ENCODE data around the gene RHOB.

Gene RHOB

DNA sequence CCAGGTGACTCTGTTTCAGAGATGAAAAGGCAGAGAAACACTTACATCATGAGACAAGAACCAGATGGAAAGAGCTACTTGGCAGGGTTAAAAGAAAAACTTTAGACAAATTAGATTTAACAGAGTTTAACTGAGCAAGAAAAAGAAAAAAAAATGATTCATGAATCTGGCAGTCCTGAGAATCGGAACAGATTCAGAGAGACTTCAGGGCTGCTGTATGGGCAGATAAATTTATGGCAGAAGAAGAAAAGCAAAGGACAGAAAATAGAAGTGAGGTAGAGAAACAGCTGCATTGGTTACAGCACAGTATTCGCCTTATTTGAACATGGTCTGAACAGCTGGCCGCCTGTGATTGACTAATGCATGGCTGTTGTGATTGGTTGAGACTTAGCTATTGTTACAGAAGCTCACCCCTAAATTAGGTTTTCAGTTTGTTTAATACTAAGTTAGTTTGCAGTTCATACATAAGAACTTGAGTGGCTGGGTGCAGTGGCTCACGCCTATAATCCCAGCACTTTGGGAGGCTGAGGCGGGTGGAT, 43.0 kb upstream of the RHOB start:
- ChIA-PET POLR2A (interaction anchor here (0.7 to 1.4 kb wide), 2 partner anchors 44 to 252 kb away, joined by 3 to 5 read pairs; no protein-coding TSS in a partner anchor), CTCF (interaction anchor here (0.8 to 3.4 kb wide), 9 partner anchors 9 to 247 kb away, joined by 3 to 20 read pairs (median 4); partner anchors contain the start of genes HS1BP3 and RHOB)
- DNase-seq (ENCODE audit: extremely low spot score) = no peak
- TF ChIP-seq, protein P1, sequence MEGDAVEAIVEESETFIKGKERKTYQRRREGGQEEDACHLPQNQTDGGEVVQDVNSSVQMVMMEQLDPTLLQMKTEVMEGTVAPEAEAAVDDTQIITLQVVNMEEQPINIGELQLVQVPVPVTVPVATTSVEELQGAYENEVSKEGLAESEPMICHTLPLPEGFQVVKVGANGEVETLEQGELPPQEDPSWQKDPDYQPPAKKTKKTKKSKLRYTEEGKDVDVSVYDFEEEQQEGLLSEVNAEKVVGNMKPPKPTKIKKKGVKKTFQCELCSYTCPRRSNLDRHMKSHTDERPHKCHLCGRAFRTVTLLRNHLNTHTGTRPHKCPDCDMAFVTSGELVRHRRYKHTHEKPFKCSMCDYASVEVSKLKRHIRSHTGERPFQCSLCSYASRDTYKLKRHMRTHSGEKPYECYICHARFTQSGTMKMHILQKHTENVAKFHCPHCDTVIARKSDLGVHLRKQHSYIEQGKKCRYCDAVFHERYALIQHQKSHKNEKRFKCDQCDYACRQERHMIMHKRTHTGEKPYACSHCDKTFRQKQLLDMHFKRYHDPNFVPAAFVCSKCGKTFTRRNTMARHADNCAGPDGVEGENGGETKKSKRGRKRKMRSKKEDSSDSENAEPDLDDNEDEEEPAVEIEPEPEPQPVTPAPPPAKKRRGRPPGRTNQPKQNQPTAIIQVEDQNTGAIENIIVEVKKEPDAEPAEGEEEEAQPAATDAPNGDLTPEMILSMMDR (IDR thresholded peaks at IDR 0.05; ENCODE audit: control extremely low read depth, extremely low read depth, low read depth, missing control alignments) = no peak

DNA sequence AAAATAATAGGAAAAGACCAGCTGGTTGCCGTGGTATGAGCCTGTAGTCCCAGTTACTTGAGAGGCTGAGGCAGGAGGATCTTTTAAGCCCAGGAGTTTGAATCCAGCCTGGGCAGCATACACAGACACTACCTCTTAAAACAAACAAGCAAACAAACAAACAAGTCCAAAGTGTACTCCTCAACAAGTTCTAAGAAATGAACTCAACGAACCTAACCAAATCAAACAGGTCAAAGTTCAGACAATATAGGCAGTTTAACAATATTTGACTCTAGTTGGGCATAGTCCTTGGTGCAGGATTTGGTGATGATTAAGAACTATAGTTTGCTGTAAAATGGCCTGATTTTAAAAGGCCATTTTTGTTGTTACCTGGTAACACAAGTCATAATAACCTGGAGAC, 41.9 kb upstream of the RHOB start:
- no peak for DNase-seq (ENCODE audit: extremely low spot score)
- ChIA-PET POLR2A (interaction anchor here (1.3 kb wide), 1 partner anchor 42 kb away, joined by 4 read pairs; the partner anchor contains the start of gene RHOB), CTCF (interaction anchor here (0.6 to 3.4 kb wide), 6 partner anchors 16 to 237 kb away, joined by 3 to 16 read pairs (median 4); no protein-coding TSS in a partner anchor)

DNA sequence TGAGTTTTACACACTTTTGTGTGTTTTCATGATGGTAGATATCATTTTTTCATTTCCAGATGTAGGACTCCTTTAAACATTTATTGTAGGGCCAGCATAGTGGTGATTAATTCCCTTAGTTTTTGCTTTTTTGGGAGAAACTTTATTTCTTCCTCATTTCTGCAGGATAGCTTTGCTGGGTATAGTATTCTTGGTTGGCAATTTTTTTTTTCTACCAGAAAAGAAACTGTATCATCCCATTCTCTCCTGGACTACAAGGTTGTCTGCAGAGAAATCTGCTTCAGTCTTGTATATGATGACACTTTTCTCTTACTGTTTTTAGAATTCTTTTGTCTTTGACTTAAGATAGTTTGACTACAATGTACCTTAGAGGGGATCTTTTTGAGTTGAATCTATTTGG, 37.8 kb upstream of the RHOB start:
- TF ChIP-seq, protein P1 (IDR thresholded peaks at IDR 0.05; ENCODE audit: control extremely low read depth, extremely low read depth, low read depth, missing control alignments) = no peak
- no peak for DNase-seq (ENCODE audit: extremely low spot score)
- ChIA-PET CTCF (interaction anchor here (4.1 to 7.3 kb wide), 9 partner anchors 11 to 240 kb away, joined by 16 to 162 read pairs (median 49); partner anchors contain the start of gene HS1BP3), POLR2A (no interaction called here)

More for the DNA sequence above, 41.9 kb upstream of the RHOB start:
- TF ChIP-seq, protein P1 (IDR thresholded peaks at IDR 0.05; ENCODE audit: control extremely low read depth, extremely low read depth, low read depth, missing control alignments) = no peak

DNA sequence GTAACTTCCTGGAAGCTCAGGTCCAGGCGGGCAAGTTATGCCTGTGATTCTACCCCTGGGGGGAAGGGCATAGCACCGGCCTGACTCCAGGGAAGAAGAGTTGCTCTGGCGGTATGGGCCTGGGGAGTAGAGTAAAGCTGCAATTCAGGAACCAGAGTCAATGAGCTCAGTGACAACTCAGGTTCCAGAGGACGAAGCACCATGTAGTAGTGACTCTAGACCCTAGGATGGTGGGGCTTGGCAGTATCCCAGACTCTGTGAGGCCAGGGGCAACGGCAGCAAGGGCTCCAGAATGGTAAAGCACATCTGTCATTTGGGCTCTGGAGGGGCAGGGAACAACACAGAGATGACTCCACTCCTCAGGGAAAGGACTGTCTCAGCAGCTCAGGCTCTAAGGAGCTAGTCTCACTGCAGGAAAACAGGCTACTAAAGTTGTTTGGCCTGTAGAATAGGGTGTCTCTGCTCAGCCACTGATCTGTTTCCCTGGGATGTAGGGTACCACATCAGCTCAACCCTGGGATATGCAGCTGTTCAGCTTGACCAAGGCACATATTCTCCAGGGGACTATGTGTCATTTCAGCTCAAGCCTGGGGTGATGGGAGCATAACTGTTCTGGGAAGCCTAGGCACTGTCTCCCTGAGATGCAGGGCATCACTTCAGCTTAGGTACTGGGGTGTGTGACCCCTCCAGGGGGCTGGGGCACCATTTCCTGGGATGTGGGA, 36.2 kb upstream of the RHOB start:
- POLR2A ChIA-PET = interaction anchor here (3.8 kb wide), 1 partner anchor 37 kb away, joined by 27 read pairs; the partner anchor contains the start of gene RHOB
- DNase-seq (ENCODE audit: extremely low spot score) = no peak
- CTCF ChIA-PET = interaction anchor here (0.6 to 7.3 kb wide), 57 partner anchors 8 to 414 kb away, joined by 3 to 162 read pairs (median 5); partner anchors contain the start of genes HS1BP3 and RHOB
- TF ChIP-seq, protein P1 (IDR thresholded peaks at IDR 0.05; ENCODE audit: control extremely low read depth, extremely low read depth, low read depth, missing control alignments) = no peak

DNA sequence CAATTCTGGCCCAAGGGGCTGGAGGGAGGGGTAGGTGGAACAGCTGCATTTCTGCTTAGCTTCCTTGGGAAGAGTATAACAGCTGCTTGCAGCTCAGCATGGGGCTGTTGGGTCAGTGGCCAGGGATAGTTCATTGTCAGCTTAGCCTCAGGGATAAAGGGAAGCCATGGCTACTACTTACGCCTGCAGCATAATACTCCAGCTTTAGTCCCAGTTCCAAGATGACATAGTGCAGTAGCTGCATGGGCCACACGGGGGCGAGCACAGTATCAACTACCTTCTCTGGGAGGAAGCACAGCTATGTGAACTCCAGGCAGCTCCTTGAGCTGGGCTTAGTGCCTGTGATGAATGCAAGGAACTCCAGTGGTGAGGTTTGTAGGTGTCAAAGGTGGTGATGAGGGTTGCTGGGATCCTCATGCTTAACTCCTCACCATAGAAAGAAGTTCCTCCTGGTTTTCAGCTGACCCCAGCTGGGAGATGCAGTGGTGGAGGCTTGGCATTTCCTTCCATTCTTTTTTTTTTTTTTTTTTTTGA, 35.4 kb upstream of the RHOB start:
- ChIA-PET CTCF (interaction anchor here (0.6 to 7.3 kb wide), 60 partner anchors 8 to 414 kb away, joined by 3 to 162 read pairs (median 4); partner anchors contain the start of genes HS1BP3 and RHOB), POLR2A (interaction anchor here (3.8 kb wide), 1 partner anchor 36 kb away, joined by 27 read pairs; the partner anchor contains the start of gene RHOB)
- DNase-seq (ENCODE audit: extremely low spot score) = peak; percentile 82
- TF ChIP-seq, protein P1 (IDR thresholded peaks at IDR 0.05; ENCODE audit: control extremely low read depth, extremely low read depth, low read depth, missing control alignments) = peak; percentile 86

DNA sequence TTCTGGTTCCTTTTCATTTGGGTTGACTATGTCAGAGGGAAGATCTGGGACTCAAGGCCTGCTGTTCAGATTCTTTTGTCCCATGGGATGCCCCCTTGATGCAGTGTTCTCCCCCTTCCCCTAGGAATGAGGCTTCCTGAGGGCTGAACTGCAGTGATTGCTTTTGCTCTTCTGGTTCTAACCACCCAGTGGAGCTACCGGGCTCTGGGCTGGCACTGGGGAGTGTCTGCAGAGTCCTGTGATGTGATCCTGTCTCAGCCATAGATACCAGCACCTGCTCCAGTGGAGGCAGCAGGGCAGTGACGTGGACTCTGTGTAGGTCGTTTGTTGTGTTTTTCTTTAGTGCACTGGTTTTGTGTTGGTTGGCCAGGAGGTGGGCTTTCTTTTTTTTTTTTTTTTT, 32.1 kb upstream of the RHOB start:
- CTCF ChIA-PET = interaction anchor here (1.2 to 7.3 kb wide), 6 partner anchors 10 to 227 kb away, joined by 3 to 162 read pairs (median 10); no protein-coding TSS in a partner anchor
- TF ChIP-seq, protein P1 (IDR thresholded peaks at IDR 0.05; ENCODE audit: control extremely low read depth, extremely low read depth, low read depth, missing control alignments) = no peak
- POLR2A ChIA-PET = no interaction called here
- no peak for DNase-seq (ENCODE audit: extremely low spot score)
